ENCODE data around the gene NSUN6.

DNA sequence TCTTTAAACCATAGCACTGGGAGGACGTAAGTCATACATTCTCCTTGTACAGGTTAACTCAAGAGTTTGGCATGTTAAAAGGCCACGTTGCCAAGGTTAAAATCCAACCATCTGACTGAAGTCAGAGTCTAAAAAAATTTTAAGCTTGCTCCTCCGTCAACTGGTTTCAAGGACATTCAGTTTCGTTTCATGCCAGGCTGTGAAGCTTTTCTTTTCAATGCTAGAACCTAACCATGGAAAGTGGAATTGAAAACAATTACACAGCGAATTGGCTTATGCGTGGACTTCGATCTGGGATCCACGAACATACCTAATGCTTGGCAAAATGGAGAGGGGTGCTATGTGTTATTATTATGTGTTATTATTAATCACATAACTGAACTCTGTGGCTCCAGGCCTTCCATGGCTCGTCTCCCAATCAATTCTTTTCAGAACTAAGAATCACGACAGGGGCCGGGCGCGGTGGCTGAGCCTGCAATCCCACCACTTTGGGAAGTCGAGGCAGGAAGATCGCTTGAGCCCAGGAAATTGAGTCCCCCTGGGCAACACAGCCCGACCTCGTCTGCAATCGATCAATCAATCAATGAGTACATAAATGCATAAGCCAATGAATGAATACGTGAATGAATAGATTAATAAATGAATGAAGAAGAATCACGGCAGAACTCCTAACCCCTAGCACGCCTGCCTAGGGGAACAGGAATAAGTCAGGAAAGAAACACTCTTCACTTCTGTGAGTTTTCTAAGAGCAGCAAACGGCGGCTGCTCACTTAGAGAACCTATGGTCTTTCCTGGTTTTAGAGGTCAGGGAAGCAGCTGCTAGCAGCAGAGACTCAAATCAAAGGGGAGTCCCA lies 7.1 kb upstream of the NSUN6 start:
- no peak for TF ChIP-seq GATA3 (IDR thresholded peaks at IDR 0.05; ENCODE audit: low read depth, low read length)
- TF ChIP-seq GATA2 (IDR thresholded peaks at IDR 0.05; ENCODE audit: low read depth, low read length): no peak
